Stomach (tissue), 9 donors: ENCODE results near the gene FBXO4. TPM values are rescaled to one million over a fixed set of nuclear protein-coding genes. Genes with fewer than 3 reads are reported as not detected.

Experiments
- DNase-seq, 2 donors: peaks; one replicate each; pipeline versions ENCODE4 v3.0.0 to v3.0.0-alpha.2; 2013 to 2019
- H3K27ac ChIP-seq, 5 donors: fragments of 200-600 bp in 4 of 5; sonication (generic) in 4 of 5; one replicate each; pipeline ENCODE4 v1.5.1; 2013 to 2019; ENCODE audit warnings: mild to moderate bottlenecking in 1 of 5, moderate library complexity in 1 of 5
- H3K27me3 ChIP-seq, 3 donors: fragments of 200-600 bp; sonication (generic); one replicate each; pipeline ENCODE4 v1.5.1; 2017 to 2019; ENCODE audit warnings: mixed run types in 1 of 3
- H3K36me3 ChIP-seq, 4 donors: fragments of 200-600 bp; sonication (generic); 1 replicate in 3 of 4; 2 replicates in 1 of 4; pipeline ENCODE4 v1.5.1; 2016 to 2019
- H3K4me1 ChIP-seq, 4 donors: fragments of 200-600 bp; sonication (generic); one replicate each; pipeline ENCODE4 v1.5.1; 2016 to 2019
- H3K4me3 ChIP-seq, 4 donors: fragments of 200-600 bp; sonication (generic) in 3 of 4; one replicate each; pipeline ENCODE4 v1.5.1; 2016 to 2019; ENCODE audit warnings: mild to moderate bottlenecking in 1 of 4
- H3K9me3 ChIP-seq, 4 donors: fragments of 200-600 bp; sonication (generic); one replicate each; pipeline ENCODE4 v1.5.1; 2016 to 2019
- EP300 ChIP-seq: sonication (generic); formaldehyde crosslinking; IDR thresholded peaks from one replicate; pipeline ENCODE4 v1.6.1; 2017; ENCODE audit warnings: antibody characterized with exemption
- POLR2A ChIP-seq, 4 donors: fragments of 450-650 bp; IDR thresholded peaks; one replicate each; pipeline ENCODE4 v1.6.1; 2016; ENCODE audit warnings: antibody characterized with exemption in 4 of 4, control low read depth in 2 of 4, mild to moderate bottlenecking in 1 of 4, moderate library complexity in 1 of 4
- POLR2AphosphoS5 ChIP-seq, 3 donors: sonication (generic); formaldehyde crosslinking; IDR thresholded peaks; one replicate each; pipeline ENCODE4 v1.6.1; 2016; ENCODE audit warnings: antibody characterized with exemption in 3 of 3
- WGBS, 5 donors: extraction: QIAGEN DNeasy Blood & Tissue Kit in 3 of 5; methylation state at CpG; one replicate each; pipeline versions ENCODE4 v1.1.5 to v1.1.7; 2013 to 2018; 5-methylcytosine and 5-hydroxymethylcytosine counted together
- intact Hi-C: fragments of 100-400 bp; cut with DNase I; formaldehyde crosslinking; loops from one replicate; pipeline ENCODE4 v1.15.1; 2023; ENCODE audit warnings: low total_unique reads
- polyA plus RNA-seq, 3 donors: library from polyadenylated mRNA; stranded (reverse); fragments of 200-250 nt; gene quantifications; one replicate each; pipeline ENCODE4 v1.2.3, GENCODE V29; 2013
- total RNA-seq, 5 donors: library from RNA; depleted of rRNA; stranded (reverse); fragments of >200 nt; gene quantifications; one replicate each; pipeline versions ENCODE4 v1.1.0 to v1.2.3, GENCODE V29; 2014 to 2016
- TF ChIP-seq, protein P1 (sequence below), 7 experiments: fragments of 450-650 bp in 4 of 7; fragments of 200-600 bp in 3 of 7; sonication (generic) in 3 of 7; IDR thresholded peaks; one replicate each; pipeline ENCODE4 v1.5.1; 2016 to 2019; ENCODE audit warnings: antibody characterized with exemption in 7 of 7, control low read depth in 2 of 7, mild to moderate bottlenecking in 1 of 7
- donor health status: healthy with polysubstance abuse.
- donor health status: Bipolar disorder and iron deficiency.
- donor health status: healthy.

Gene FBXO4
- total and polyA plus RNA-seq, 8 donors: 9.2 to 35.2 (median 16.8) TPM; not detected in 2

DNA sequence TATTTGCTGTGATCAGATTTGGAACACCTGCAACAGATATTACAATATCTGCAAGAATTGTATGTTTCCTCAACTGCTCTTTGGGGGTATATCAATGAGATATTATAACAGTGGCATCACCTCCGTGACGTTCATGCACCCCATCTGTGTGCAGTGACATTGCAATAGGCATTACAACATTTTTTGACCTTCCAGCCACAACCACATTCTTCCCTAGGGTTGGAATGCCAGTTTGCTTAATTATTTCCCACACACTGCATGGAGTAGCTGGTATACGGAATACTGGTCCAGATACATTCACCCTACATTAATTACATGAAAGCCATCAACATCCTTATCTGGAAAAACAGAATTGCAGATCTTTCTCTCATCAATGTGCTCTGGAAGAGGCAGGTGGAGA, 42.3 kb downstream of the FBXO4 start:
- no peak overlapping the region for H3K27ac ChIP-seq
- H3K36me3 ChIP-seq: no peaks in the 10 kb centered on the region
- intact Hi-C loops: no loop called here
- peaks cover 0 to 22% (median 6%) of the 10 kb centered on the region in 4 donors for H3K9me3 ChIP-seq
- no peaks in the 10 kb centered on the region for H3K4me1 ChIP-seq
- H3K27me3 ChIP-seq: no peaks in the 10 kb centered on the region
- 80 to 89% (median 83%) methylated on average over 3 of the region's 3 CpGs for WGBS, 5 donors
- no peak for DNase-seq
- TF ChIP-seq, protein P1, sequence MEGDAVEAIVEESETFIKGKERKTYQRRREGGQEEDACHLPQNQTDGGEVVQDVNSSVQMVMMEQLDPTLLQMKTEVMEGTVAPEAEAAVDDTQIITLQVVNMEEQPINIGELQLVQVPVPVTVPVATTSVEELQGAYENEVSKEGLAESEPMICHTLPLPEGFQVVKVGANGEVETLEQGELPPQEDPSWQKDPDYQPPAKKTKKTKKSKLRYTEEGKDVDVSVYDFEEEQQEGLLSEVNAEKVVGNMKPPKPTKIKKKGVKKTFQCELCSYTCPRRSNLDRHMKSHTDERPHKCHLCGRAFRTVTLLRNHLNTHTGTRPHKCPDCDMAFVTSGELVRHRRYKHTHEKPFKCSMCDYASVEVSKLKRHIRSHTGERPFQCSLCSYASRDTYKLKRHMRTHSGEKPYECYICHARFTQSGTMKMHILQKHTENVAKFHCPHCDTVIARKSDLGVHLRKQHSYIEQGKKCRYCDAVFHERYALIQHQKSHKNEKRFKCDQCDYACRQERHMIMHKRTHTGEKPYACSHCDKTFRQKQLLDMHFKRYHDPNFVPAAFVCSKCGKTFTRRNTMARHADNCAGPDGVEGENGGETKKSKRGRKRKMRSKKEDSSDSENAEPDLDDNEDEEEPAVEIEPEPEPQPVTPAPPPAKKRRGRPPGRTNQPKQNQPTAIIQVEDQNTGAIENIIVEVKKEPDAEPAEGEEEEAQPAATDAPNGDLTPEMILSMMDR (IDR thresholded peaks at IDR 0.05): no peak
- TF ChIP-seq EP300 (no peak), POLR2AphosphoS5 (IDR thresholded peaks at IDR 0.05) (no peak), POLR2A (IDR thresholded peaks at IDR 0.05) (no peak)
- no peak overlapping the region for H3K4me3 ChIP-seq

DNA sequence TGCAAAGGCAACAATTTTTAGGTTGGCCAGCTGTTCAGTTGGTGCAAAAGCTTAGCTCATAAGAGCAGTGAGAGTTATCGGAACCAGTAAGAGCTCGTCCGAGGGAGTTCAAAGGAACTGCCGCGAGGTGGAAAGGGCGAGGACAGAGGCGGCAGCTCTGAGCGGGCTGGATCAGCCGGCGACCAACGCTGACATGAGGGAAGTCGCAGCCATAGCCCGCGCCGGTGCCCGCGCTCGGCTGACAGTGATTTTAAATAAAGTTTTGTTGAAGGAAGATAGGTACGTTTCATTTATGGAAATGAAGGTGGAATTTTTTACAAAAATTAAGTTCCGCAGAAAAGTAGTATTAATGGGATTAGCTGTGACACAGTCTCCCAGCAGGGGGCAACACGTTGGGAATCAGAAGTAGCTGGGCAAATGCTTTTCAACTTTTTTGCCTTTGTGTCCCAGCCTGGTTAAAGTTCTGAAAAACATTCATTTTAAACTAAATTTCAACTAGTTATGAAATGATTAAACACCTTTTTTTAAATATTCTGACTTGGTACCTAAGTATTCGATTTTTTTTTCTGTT, 43.2 kb downstream of the FBXO4 start:
- intact Hi-C loops: no loop called here
- WGBS, 5 donors: 90 to 95% (median 92%) methylated on average over 22 of the region's 22 CpGs
- H3K4me3 ChIP-seq: no peak overlapping the region
- no peak overlapping the region for H3K27ac ChIP-seq
- peaks cover 0 to 27% (median 7%) of the 10 kb centered on the region in 4 donors for H3K9me3 ChIP-seq
- no peaks in the 10 kb centered on the region for H3K4me1 ChIP-seq
- no peak for DNase-seq
- TF ChIP-seq POLR2AphosphoS5 (IDR thresholded peaks at IDR 0.05) (no peak), POLR2A (IDR thresholded peaks at IDR 0.05) (no peak)
- TF ChIP-seq, protein P1 (IDR thresholded peaks at IDR 0.05): no peak
- H3K36me3 ChIP-seq: no peaks in the 10 kb centered on the region
- H3K27me3 ChIP-seq: no peaks in the 10 kb centered on the region

DNA sequence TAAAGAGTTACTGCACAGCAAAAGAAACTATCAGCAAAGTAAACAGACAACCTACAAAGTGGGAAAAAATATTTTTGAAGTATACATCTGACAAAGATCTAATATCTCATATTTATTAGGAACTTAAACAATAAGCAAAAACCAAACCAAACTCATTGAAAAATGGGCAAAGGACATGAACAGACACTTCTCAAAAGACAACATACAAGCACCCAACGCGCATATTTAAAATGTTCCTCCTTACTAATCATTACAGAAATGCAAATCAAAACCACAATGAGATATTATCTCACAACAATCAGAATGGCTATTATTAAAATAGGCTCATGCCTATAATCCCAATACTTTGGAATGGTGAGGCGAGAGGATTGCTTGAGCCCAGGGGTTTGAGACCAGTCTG, 48.0 kb downstream of the FBXO4 start:
- peaks cover 0 to 22% (median 7%) of the 10 kb centered on the region in 4 donors for H3K9me3 ChIP-seq
- H3K4me3 ChIP-seq: no peak overlapping the region
- no peak overlapping the region for H3K27ac ChIP-seq
- no peaks in the 10 kb centered on the region for H3K4me1 ChIP-seq
- WGBS, 5 donors: 91 to 96% (median 92%) methylated on average over 3 of the region's 3 CpGs
- H3K36me3 ChIP-seq: no peaks in the 10 kb centered on the region
- no peaks in the 10 kb centered on the region for H3K27me3 ChIP-seq
- TF ChIP-seq POLR2AphosphoS5 (IDR thresholded peaks at IDR 0.05) (no peak), POLR2A (IDR thresholded peaks at IDR 0.05) (no peak), EP300 (no peak)
- TF ChIP-seq, protein P1 (IDR thresholded peaks at IDR 0.05): no peak
- no peak for DNase-seq
- intact Hi-C loops: no loop called here

- WGBS, 5 donors: 63 to 73% (median 69%) methylated on average over 2 of the region's 2 CpGs
- no peak overlapping the region for H3K4me3 ChIP-seq
Observed at GRCh38 chr5:41973887-41974286, 48.8 kb downstream of the FBXO4 start.

More at GRCh38 chr5:41973887-41974286, 48.8 kb downstream of the FBXO4 start:
- TF ChIP-seq, protein P1 (IDR thresholded peaks at IDR 0.05): no peak
- no peak for TF ChIP-seq EP300
- no peak for TF ChIP-seq POLR2A (IDR thresholded peaks at IDR 0.05)
- no peak for TF ChIP-seq POLR2AphosphoS5 (IDR thresholded peaks at IDR 0.05)
- Histone ChIP-seq H3K9me3 (peaks cover 0 to 18% (median 7%) of the 10 kb centered on the region in 4 donors), H3K27ac (no peak overlapping the region), H3K4me1 (no peaks in the 10 kb centered on the region), H3K27me3 (no peaks in the 10 kb centered on the region), H3K36me3 (no peaks in the 10 kb centered on the region)
- intact Hi-C loops: no loop called here
- no peak for DNase-seq
